ENCODE data around the gene RPRM. TPM values are rescaled to one million over a fixed set of nuclear protein-coding genes. Genes with fewer than 3 reads are reported as not detected.

Gene RPRM
- total and polyA plus RNA-seq, 10 of the 15 experiments (the other 5 are each of a cell fraction or from before 2014, with no cell fraction given), result 0.06 to 0.37 (median 0.11) TPM; not detected in 7

DNA sequence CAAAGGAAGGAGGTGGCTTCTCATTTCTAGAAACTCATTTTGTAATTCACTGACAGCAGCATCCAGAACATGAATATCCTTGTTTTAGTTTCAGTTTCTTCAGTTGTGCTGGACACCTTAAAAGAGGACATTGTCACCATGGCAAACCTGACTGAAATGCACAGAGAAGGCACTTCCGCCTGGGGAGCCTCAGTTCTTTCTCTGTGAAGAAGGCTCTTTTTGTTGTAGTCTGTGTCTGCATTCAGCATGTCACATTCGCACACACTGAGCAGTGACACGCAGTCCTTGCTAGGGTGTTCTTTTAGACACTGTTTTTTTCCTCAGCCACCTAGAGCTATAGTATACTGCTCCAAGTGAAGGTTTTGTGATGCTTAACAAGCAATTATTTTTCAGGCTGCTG lies 9.5 kb upstream of the RPRM start:
- in situ Hi-C loops (cut with MboI) (no loop called here), intact Hi-C loops (cut with micrococcal nuclease; ENCODE audit: unreplicated experiment) (no loop called here)
- WGBS (ENCODE audit: insufficient coverage, insufficient replicate concordance, low lambda C conversion rate, missing lambda C conversion rate), result 40% methylated on average over 3 of the region's 3 CpGs
- Histone ChIP-seq H3K79me2 (ENCODE audit: control insufficient read depth, insufficient read depth, low read length) (no peaks in the 10 kb centered on the region), H3K27ac (ENCODE audit: control insufficient read depth, insufficient read depth) (no peak overlapping the region), H3K27me3 (replicated peaks in 1 of 2; ENCODE audit: control insufficient read depth in 2 of 2, insufficient read depth in 2 of 2, low read length in 1 of 2) (no peaks in the 10 kb centered on the region), H3K9ac (ENCODE audit: control insufficient read depth, insufficient read depth, low read length) (no peak overlapping the region), H3K4me3 (no peak overlapping the region), H3K4me2 (ENCODE audit: control insufficient read depth, insufficient read depth) (no peak overlapping the region), H3K36me3 (ENCODE audit: control insufficient read depth in 2 of 2, insufficient read depth in 2 of 2, low read length in 1 of 2) (no peaks in the 10 kb centered on the region), H4K20me1 (ENCODE audit: control insufficient read depth, insufficient read depth) (no peaks in the 10 kb centered on the region), H3K9me3 (replicated peaks; ENCODE audit: control insufficient read depth, insufficient read depth, low read length) (no peaks in the 10 kb centered on the region), H3K4me1 (ENCODE audit: control insufficient read depth, insufficient read depth, low read length) (no peaks in the 10 kb centered on the region), H2AFZ (ENCODE audit: control insufficient read depth, low read depth, low read length) (no peak overlapping the region)
- ChIA-PET CTCF (no interaction called here), SMC1A (ENCODE audit: uncharacterized antibody, unreplicated experiment) (no interaction called here), POLR2A (no interaction called here), RAD21 (ENCODE audit: unreplicated experiment) (no interaction called here)
- ATAC-seq (peak; percentile 65), FAIRE-seq (no peak), DNase-seq (ENCODE audit: low read depth, low spot score) (no peak)
- no TSS peak for BruUV-seq (replicated peaks)
- no peak for TF ChIP-seq NFYB (IDR thresholded peaks at IDR 0.05; ENCODE audit: insufficient read depth, low read depth, low read length)
- TF ChIP-seq SMAD5 (IDR thresholded peaks at IDR 0.05; ENCODE audit: low read depth), result no peak

- Histone ChIP-seq H3K9ac (ENCODE audit: control insufficient read depth, insufficient read depth, low read length) (no peak overlapping the region), H3K4me1 (ENCODE audit: control insufficient read depth, insufficient read depth, low read length) (no peaks in the 10 kb centered on the region), H3K4me3 (no peak overlapping the region), H3K9me3 (replicated peaks; ENCODE audit: control insufficient read depth, insufficient read depth, low read length) (no peaks in the 10 kb centered on the region), H3K4me2 (ENCODE audit: control insufficient read depth, insufficient read depth) (no peak overlapping the region), H3K27ac (ENCODE audit: control insufficient read depth, insufficient read depth) (no peak overlapping the region), H4K20me1 (ENCODE audit: control insufficient read depth, insufficient read depth) (no peaks in the 10 kb centered on the region), H3K27me3 (replicated peaks in 1 of 2; ENCODE audit: control insufficient read depth in 2 of 2, insufficient read depth in 2 of 2, low read length in 1 of 2) (no peaks in the 10 kb centered on the region), H3K79me2 (ENCODE audit: control insufficient read depth, insufficient read depth, low read length) (no peaks in the 10 kb centered on the region), H2AFZ (ENCODE audit: control insufficient read depth, low read depth, low read length) (no peak overlapping the region), H3K36me3 (ENCODE audit: control insufficient read depth in 2 of 2, insufficient read depth in 2 of 2, low read length in 1 of 2) (no peaks in the 10 kb centered on the region)
- no peak for ATAC-seq
- BruUV-seq (replicated peaks), result no TSS peak
- ChIA-PET CTCF (no interaction called here), RAD21 (ENCODE audit: unreplicated experiment) (no interaction called here), SMC1A (ENCODE audit: uncharacterized antibody, unreplicated experiment) (no interaction called here), POLR2A (no interaction called here)
- in situ Hi-C loops (cut with MboI) (no loop called here), intact Hi-C loops (cut with micrococcal nuclease; ENCODE audit: unreplicated experiment) (no loop called here)
- no peak for DNase-seq (ENCODE audit: low read depth, low spot score)
- FAIRE-seq, result no peak
- whole genome bisulfite sequencing (ENCODE audit: insufficient coverage, insufficient replicate concordance, low lambda C conversion rate, missing lambda C conversion rate), result 17% methylated on average over 1 of the region's 1 CpG
- TF ChIP-seq EP300 (IDR thresholded peaks at IDR 0.05; ENCODE audit: borderline replicate concordance in 1 of 2, control insufficient read depth in 1 of 2, low read depth in 2 of 2, low read length in 2 of 2), result no peak
- TF ChIP-seq, protein P1, sequence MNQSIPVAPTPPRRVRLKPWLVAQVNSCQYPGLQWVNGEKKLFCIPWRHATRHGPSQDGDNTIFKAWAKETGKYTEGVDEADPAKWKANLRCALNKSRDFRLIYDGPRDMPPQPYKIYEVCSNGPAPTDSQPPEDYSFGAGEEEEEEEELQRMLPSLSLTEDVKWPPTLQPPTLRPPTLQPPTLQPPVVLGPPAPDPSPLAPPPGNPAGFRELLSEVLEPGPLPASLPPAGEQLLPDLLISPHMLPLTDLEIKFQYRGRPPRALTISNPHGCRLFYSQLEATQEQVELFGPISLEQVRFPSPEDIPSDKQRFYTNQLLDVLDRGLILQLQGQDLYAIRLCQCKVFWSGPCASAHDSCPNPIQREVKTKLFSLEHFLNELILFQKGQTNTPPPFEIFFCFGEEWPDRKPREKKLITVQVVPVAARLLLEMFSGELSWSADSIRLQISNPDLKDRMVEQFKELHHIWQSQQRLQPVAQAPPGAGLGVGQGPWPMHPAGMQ (IDR thresholded peaks at IDR 0.05; ENCODE audit: borderline replicate concordance), result no peak
- no peak for TF ChIP-seq SUPT20H (IDR thresholded peaks at IDR 0.05; ENCODE audit: borderline replicate concordance, control insufficient read depth, low read depth, low read length)
- TF ChIP-seq HDAC2 (IDR thresholded peaks at IDR 0.05), result no peak
- TF ChIP-seq, protein P2, sequence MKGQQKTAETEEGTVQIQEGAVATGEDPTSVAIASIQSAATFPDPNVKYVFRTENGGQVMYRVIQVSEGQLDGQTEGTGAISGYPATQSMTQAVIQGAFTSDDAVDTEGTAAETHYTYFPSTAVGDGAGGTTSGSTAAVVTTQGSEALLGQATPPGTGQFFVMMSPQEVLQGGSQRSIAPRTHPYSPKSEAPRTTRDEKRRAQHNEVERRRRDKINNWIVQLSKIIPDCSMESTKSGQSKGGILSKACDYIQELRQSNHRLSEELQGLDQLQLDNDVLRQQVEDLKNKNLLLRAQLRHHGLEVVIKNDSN (IDR thresholded peaks at IDR 0.05; ENCODE audit: borderline replicate concordance, extremely low read length, insufficient read depth, low read depth, low read length), result no peak
- no peak for TF ChIP-seq FOS (IDR thresholded peaks at IDR 0.05; ENCODE audit: borderline replicate concordance, extremely low read depth, insufficient read length)
- TF ChIP-seq TCF3 (IDR thresholded peaks at IDR 0.05; ENCODE audit: borderline replicate concordance, insufficient read depth, low read depth, low read length), result no peak
- TF ChIP-seq STAT3 (IDR thresholded peaks at IDR 0.05; ENCODE audit: low read depth, low read length), result no peak
- TF ChIP-seq, protein P3, sequence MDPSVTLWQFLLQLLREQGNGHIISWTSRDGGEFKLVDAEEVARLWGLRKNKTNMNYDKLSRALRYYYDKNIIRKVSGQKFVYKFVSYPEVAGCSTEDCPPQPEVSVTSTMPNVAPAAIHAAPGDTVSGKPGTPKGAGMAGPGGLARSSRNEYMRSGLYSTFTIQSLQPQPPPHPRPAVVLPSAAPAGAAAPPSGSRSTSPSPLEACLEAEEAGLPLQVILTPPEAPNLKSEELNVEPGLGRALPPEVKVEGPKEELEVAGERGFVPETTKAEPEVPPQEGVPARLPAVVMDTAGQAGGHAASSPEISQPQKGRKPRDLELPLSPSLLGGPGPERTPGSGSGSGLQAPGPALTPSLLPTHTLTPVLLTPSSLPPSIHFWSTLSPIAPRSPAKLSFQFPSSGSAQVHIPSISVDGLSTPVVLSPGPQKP (IDR thresholded peaks at IDR 0.05; ENCODE audit: low read depth, low read length), result no peak
- TF ChIP-seq POLR2AphosphoS2 (IDR thresholded peaks at IDR 0.05; ENCODE audit: low read depth, low read length), result no peak
- no peak for TF ChIP-seq EZH2 (IDR thresholded peaks at IDR 0.05; ENCODE audit: borderline replicate concordance, control insufficient read depth, low read depth, low read length)
- no peak for TF ChIP-seq RAD21 (IDR thresholded peaks at IDR 0.05; ENCODE audit: insufficient read depth, low read depth, low read length)
- TF ChIP-seq RAD51 (IDR thresholded peaks at IDR 0.05), result no peak
- no peak for TF ChIP-seq SMARCA5 (IDR thresholded peaks at IDR 0.05)
Measured at GRCh38 chr2:153487448-153487847, 8.9 kb upstream of the RPRM start.
